HG02852 (cell line): Measurements from ENCODE around the gene LMBR1L.

ENCODE experiments used
- ATAC-seq: cut with Tn5 transposase; IDR thresholded peaks from one replicate; pipeline ENCODE4 v1.9.1; 2021; ENCODE audit warnings: mild to moderate bottlenecking, moderate library complexity; ENCODE audit not compliant: unreplicated experiment

Gene LMBR1L

GRCh38 chr12:49121047-49121696 is 10.5 kb upstream of the LMBR1L start:
- no peak for ATAC-seq

GRCh38 chr12:49111206-49111605 is 559 bp upstream of the LMBR1L start:
- peak; percentile 5 for ATAC-seq

GRCh38 chr12:49109641-49110463 is 795 bp downstream of the LMBR1L start:
- ATAC-seq = no peak

- ATAC-seq = no peak
Observed at GRCh38 chr12:49108958-49109404, 1.7 kb downstream of the LMBR1L start.

GRCh38 chr12:49105504-49106084 is 5.1 kb downstream of the LMBR1L start:
- ATAC-seq = no peak

- ATAC-seq = no peak
Observed at GRCh38 chr12:49104822-49105221, 5.8 kb downstream of the LMBR1L start.

- no peak for ATAC-seq
Observed at GRCh38 chr12:49100380-49100779, 10.3 kb downstream of the LMBR1L start.

GRCh38 chr12:49098703-49099102 is 11.9 kb downstream of the LMBR1L start:
- no peak for ATAC-seq

- no peak for ATAC-seq
Observed at GRCh38 chr12:49098035-49098451, 12.6 kb downstream of the LMBR1L start.

GRCh38 chr12:49097381-49097780 is 13.3 kb downstream of the LMBR1L start:
- ATAC-seq = no peak

- no peak for ATAC-seq
Observed at GRCh38 chr12:49094975-49095365, 15.7 kb downstream of the LMBR1L start.

GRCh38 chr12:49094160-49094974 is 16.3 kb downstream of the LMBR1L start, which contains the start of gene DHH:
Gene DHH (minus strand): TSS chr12:49094801. CDS start chr12:49094512, 289 bp downstream.
- no peak for ATAC-seq

GRCh38 chr12:49093792-49094159 is 16.9 kb downstream of the LMBR1L start:
- ATAC-seq = no peak

- ATAC-seq = no peak
Observed at GRCh38 chr12:49092816-49093406, 17.7 kb downstream of the LMBR1L start.

GRCh38 chr12:49092086-49092815 is 18.4 kb downstream of the LMBR1L start:
- ATAC-seq = no peak

- ATAC-seq = no peak
Observed at GRCh38 chr12:49091836-49092085, 18.9 kb downstream of the LMBR1L start.

- no peak for ATAC-seq
Observed at GRCh38 chr12:49091056-49091835, 19.4 kb downstream of the LMBR1L start.

GRCh38 chr12:49089821-49090773 is 20.6 kb downstream of the LMBR1L start:
- no peak for ATAC-seq
